ENCODE measurements around the gene BPNT1. TPM values are rescaled to one million over a fixed set of nuclear protein-coding genes. Genes with fewer than 3 reads are reported as not detected.

BPNT1 gene
- total and polyA plus RNA-seq, 2 of the 8 experiments (the other 6 are each of a cell fraction or from before 2014, with no cell fraction given), result 13.2 to 16.3 TPM

DNA sequence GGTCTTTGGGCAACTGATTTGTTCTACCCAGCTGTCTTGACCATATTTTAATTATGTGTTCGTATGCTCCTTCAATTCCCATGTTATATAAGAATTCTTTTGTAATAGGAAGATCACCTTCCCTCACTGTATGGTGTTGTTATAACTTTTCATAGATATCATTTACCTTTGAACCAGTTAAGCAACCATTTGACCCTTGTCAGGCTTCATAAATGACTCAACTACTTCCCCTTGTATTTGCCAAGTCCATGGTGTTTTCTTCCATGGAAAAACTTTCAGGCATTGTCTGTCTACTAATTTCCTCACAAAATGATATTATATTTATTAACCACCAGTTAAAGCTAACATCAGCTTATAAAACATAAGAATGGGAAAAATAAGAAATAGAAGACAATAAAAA is 5.1 kb downstream of the BPNT1 start:
- H2AFZ ChIP-seq (ENCODE audit: low read length), result no peak overlapping the region
- WGBS, 2 experiments (ENCODE audit: extremely low coverage in 1 of 2, insufficient coverage in 1 of 2, insufficient read length in 1 of 2, insufficient replicate concordance in 2 of 2, low coverage in 1 of 2, low lambda C conversion rate in 2 of 2, missing lambda C conversion rate in 1 of 2), result 85% methylated on average over 1 of the region's 1 CpG; no CpG with 5 or more reads in 1 of the 2 experiments
- no peak overlapping the region for H4K91ac ChIP-seq (replicated peaks; ENCODE audit: insufficient read length, low read length)
- no peaks in the 10 kb centered on the region for H3K4me1 ChIP-seq (replicated peaks in 1 of 4; ENCODE audit: control insufficient read depth in 3 of 4, insufficient read depth in 4 of 4, low read length in 3 of 4)
- H2BK5ac ChIP-seq (ENCODE audit: low read depth, low read length), result no peak overlapping the region
- no peak overlapping the region for H2BK12ac ChIP-seq (ENCODE audit: low read depth, low read length)
- H3K14ac ChIP-seq (ENCODE audit: insufficient read length), result no peak overlapping the region
- no peaks in the 10 kb centered on the region for H3K9me3 ChIP-seq (ENCODE audit: insufficient read depth in 2 of 2, low read depth in 1 of 2, low read length in 1 of 2)
- no peaks in the 10 kb centered on the region for H3K36me3 ChIP-seq (ENCODE audit: control insufficient read depth in 2 of 4, insufficient read depth in 4 of 4, low read length in 3 of 4)
- H4K8ac ChIP-seq (ENCODE audit: extremely low read depth, insufficient read depth, low read length), result no peak overlapping the region
- ChIA-PET CTCF (ENCODE audit: partially characterized antibody) (interaction anchor here (0.7 to 3.9 kb wide), 7 partner anchors 12 to 95 kb away, joined by 3 to 12 read pairs (median 8); no protein-coding TSS in a partner anchor), POLR2A (ENCODE audit: partially characterized antibody) (no interaction called here)
- no peak overlapping the region for H3K23ac ChIP-seq (ENCODE audit: insufficient read length)
- DNase-seq (ENCODE audit: low read depth in 1 of 2, low spot score in 2 of 2) (no peak), FAIRE-seq (no peak)
- no peak overlapping the region for H3K4ac ChIP-seq (replicated peaks; ENCODE audit: insufficient read length, low read depth, low read length)
- H3K79me2 ChIP-seq (ENCODE audit: control insufficient read depth in 1 of 2, insufficient read depth in 2 of 2, low read length in 2 of 2), result no peaks in the 10 kb centered on the region; a peak in 1 of 4 replicates
- H2BK120ac ChIP-seq (replicated peaks; ENCODE audit: low read depth, low read length), result no peak overlapping the region
- H2BK15ac ChIP-seq (ENCODE audit: low read length), result no peak overlapping the region
- no peak overlapping the region for H3K18ac ChIP-seq (ENCODE audit: extremely low read depth, low read length)
- no peaks in the 10 kb centered on the region for H4K20me1 ChIP-seq (replicated peaks in 1 of 2; ENCODE audit: control insufficient read depth in 1 of 2, insufficient read depth in 2 of 2, low read length in 2 of 2)
- no peaks in the 10 kb centered on the region for H3K27me3 ChIP-seq (replicated peaks in 1 of 4; ENCODE audit: control insufficient read depth in 3 of 4, extremely low read depth in 1 of 4, insufficient read depth in 3 of 4, low read length in 3 of 4)
- H3K4me3 ChIP-seq (ENCODE audit: extremely low read depth in 1 of 4, insufficient read depth in 2 of 4, low read depth in 3 of 4, low read length in 4 of 4), result no peak overlapping the region
- H2BK20ac ChIP-seq (ENCODE audit: low read length), result no peak overlapping the region
- no peaks in the 10 kb centered on the region; the same call in 1 of the 2 replicates for H3K79me1 ChIP-seq (ENCODE audit: low read depth, low read length)
- no peak overlapping the region for H3K27ac ChIP-seq (ENCODE audit: low read depth, low read length)
- no peak overlapping the region for H4K5ac ChIP-seq (ENCODE audit: insufficient read length, low read depth, low read length)
- H3K4me2 ChIP-seq (ENCODE audit: insufficient read depth in 1 of 2, low read depth in 2 of 2, low read length in 2 of 2), result no peak overlapping the region
- no peak overlapping the region for H3K56ac ChIP-seq (replicated peaks; ENCODE audit: insufficient read length, low read depth, low read length)
- H2AK5ac ChIP-seq (ENCODE audit: low read depth, low read length), result no peak overlapping the region
- no peaks in the 10 kb centered on the region for H3K23me2 ChIP-seq (ENCODE audit: low read depth, low read length)
- H3K9ac ChIP-seq (replicated peaks in 1 of 4; ENCODE audit: extremely low read depth in 1 of 4, low read depth in 3 of 4, low read length in 3 of 4), result no peak overlapping the region
- TF ChIP-seq SIRT6 (IDR thresholded peaks at IDR 0.05; ENCODE audit: low read length) (no peak), NANOG (IDR thresholded peaks at IDR 0.05; ENCODE audit: insufficient read depth, low read depth, low read length, poor library complexity, severe bottlenecking) (no peak), BRCA1 (IDR thresholded peaks at IDR 0.05; ENCODE audit: low read depth, low read length) (no peak), SP1 (IDR thresholded peaks at IDR 0.05; ENCODE audit: low read depth, low read length) (no peak), JUND (IDR thresholded peaks at IDR 0.05; ENCODE audit: low read length) (no peak), EZH2 (IDR thresholded peaks at IDR 0.05; ENCODE audit: low read depth, low read length, severe bottlenecking) (no peak), ZNF274 (IDR thresholded peaks at IDR 0.05; ENCODE audit: borderline replicate concordance, extremely low read depth, low read length) (no peak), POLR2A (IDR thresholded peaks at IDR 0.05; ENCODE audit: control extremely low read depth in 1 of 2, low read depth in 2 of 2, low read length in 2 of 2) (no peak), RFX5 (IDR thresholded peaks at IDR 0.05; ENCODE audit: borderline replicate concordance, low read depth, low read length) (no peak), EP300 (IDR thresholded peaks at IDR 0.05; ENCODE audit: borderline replicate concordance in 1 of 2, low read depth in 2 of 2, low read length in 2 of 2) (no peak), CHD2 (IDR thresholded peaks at IDR 0.05; ENCODE audit: low read length) (no peak), RAD21 (IDR thresholded peaks at IDR 0.05 in 1 of 2, conservative IDR thresholded peaks at IDR 0.05 in 1 of 2; ENCODE audit: low read depth in 2 of 2, low read length in 2 of 2) (no peak), GABPA (IDR thresholded peaks at IDR 0.05; ENCODE audit: borderline replicate concordance, insufficient read depth, low read length) (no peak), SP2 (IDR thresholded peaks at IDR 0.05; ENCODE audit: low read length) (no peak)
